CD4-positive, alpha-beta memory T cell (primary cell): ENCODE measurements around the gene PIGN. TPM values are rescaled to one million over a fixed set of nuclear protein-coding genes. Genes with fewer than 3 reads are reported as not detected.
A peak's percentile ranks its signal among the peaks of the same experiment; 100 is the strongest.

Experiments used
- CTCF ChIA-PET: fragments of 350-600 bp; sonication (Branson Sonifier 250); formaldehyde crosslinking; loops from one replicate; lab custom pipeline; 2021; ENCODE audit warnings: inconsistent platforms; ENCODE audit not compliant: partially characterized antibody; lab: Charles Lee
- POLR2A ChIA-PET: fragments of 350-600 bp; sonication (Branson Sonifier 250); formaldehyde crosslinking; loops from one replicate; lab custom pipeline; 2021; ENCODE audit not compliant: partially characterized antibody; lab: Charles Lee
- DNase-seq, 5 donors: peaks; one replicate each; pipeline versions ENCODE4 v3.0.0 to v3.0.0-alpha.2; 2020 to 2022; ENCODE audit warnings: mixed read lengths in 1 of 5
- H3K27ac ChIP-seq: one replicate; pipeline ENCODE4 v1.7.0; 2013; ENCODE audit warnings: low read depth, low read length
- H3K27me3 ChIP-seq: 2 replicates; pipeline ENCODE4 v1.7.0; 2013; ENCODE audit warnings: mild to moderate bottlenecking, low read length, moderate library complexity; ENCODE audit not compliant: insufficient read depth
- H3K36me3 ChIP-seq: 2 replicates; pipeline ENCODE4 v1.7.0; 2013; ENCODE audit warnings: mild to moderate bottlenecking, low read length, moderate library complexity; ENCODE audit not compliant: insufficient read depth
- H3K4me1 ChIP-seq: 2 replicates; pipeline ENCODE4 v1.7.0; 2013; ENCODE audit warnings: mild to moderate bottlenecking, low read length, moderate library complexity; ENCODE audit not compliant: insufficient read depth
- H3K4me3 ChIP-seq, 2 donors: one replicate each; pipeline ENCODE4 v1.7.0; 2013; ENCODE audit warnings: low read length in 2 of 2, mild to moderate bottlenecking in 1 of 2
- H3K9me3 ChIP-seq, 2 donors: one replicate each; pipeline ENCODE4 v1.7.0; 2013; ENCODE audit warnings: low read length in 2 of 2, control low read depth in 1 of 2; ENCODE audit not compliant: control insufficient read depth in 1 of 2
- H3K27ac Mint-ChIP-seq, 7 donors: one replicate each; pipeline ENCODE4 v1.8.0; 2020 to 2021; ENCODE audit warnings: mixed read lengths in 7 of 7, mild to moderate bottlenecking in 6 of 7, inconsistent platforms in 3 of 7, moderate library complexity in 3 of 7
- H3K27me3 Mint-ChIP-seq, 2 donors: one replicate each; pipeline ENCODE4 v1.8.0; 2020 to 2021; ENCODE audit warnings: mixed read lengths in 2 of 2
- H3K36me3 Mint-ChIP-seq, 2 donors: one replicate each; pipeline ENCODE4 v1.8.0; 2020 to 2021; ENCODE audit warnings: mixed read lengths in 2 of 2, inconsistent platforms in 1 of 2, mild to moderate bottlenecking in 1 of 2
- H3K4me1 Mint-ChIP-seq, 4 donors: one replicate each; pipeline ENCODE4 v1.8.0; 2020 to 2021; ENCODE audit warnings: mixed read lengths in 4 of 4, mild to moderate bottlenecking in 1 of 4
- H3K4me3 Mint-ChIP-seq, 8 donors: one replicate each; pipeline ENCODE4 v1.8.0; 2020 to 2021; ENCODE audit warnings: mixed read lengths in 8 of 8, mild to moderate bottlenecking in 7 of 8, moderate library complexity in 6 of 8, inconsistent platforms in 3 of 8
- H3K9me3 Mint-ChIP-seq, 8 donors: one replicate each; pipeline ENCODE4 v1.8.0; 2020 to 2021; ENCODE audit warnings: mixed read lengths in 8 of 8, mild to moderate bottlenecking in 5 of 8, inconsistent platforms in 3 of 8, moderate library complexity in 1 of 8
- intact Hi-C: fragments of 100-400 bp; cut with micrococcal nuclease; formaldehyde crosslinking; loops from one replicate; pipeline ENCODE4 v1.15.1; 2023
- polyA plus RNA-seq, 2 donors: library from polyadenylated mRNA; unstranded; fragments of 300-500 nt; fragmentation: Illumina TruSeq; gene quantifications; one replicate each; pipeline ENCODE4 v1.2.3, GENCODE V29; 2021
- total RNA-seq, 2 experiments: library from RNA; stranded (reverse); gene quantifications; one replicate each; pipeline ENCODE4 v1.2.3, GENCODE V29; 2021

Gene PIGN
- total and polyA plus RNA-seq, 4 experiments from 2014 or later = 12.9 to 31.0 (median 21.5) TPM

- H3K4me1 ChIP-seq = no peaks in the 10 kb centered on the region
- peaks cover 0 to 4% (median 0%) of the 10 kb centered on the region in 8 donors for H3K9me3 Mint-ChIP-seq
- POLR2A ChIA-PET = no interaction called here
- no peaks in the 10 kb centered on the region for H3K36me3 ChIP-seq
- H3K4me1 Mint-ChIP-seq = peaks cover 5 to 16% (median 8%) of the 10 kb centered on the region in 4 donors
- H3K27ac Mint-ChIP-seq = no peak overlapping the region
- no peak overlapping the region for H3K27ac ChIP-seq
- intact Hi-C loops = no loop called here
- H3K36me3 Mint-ChIP-seq = peaks cover 34 to 43% of the 10 kb centered on the region in 2 donors
- H3K27me3 Mint-ChIP-seq = no peaks in the 10 kb centered on the region
- no peaks in the 10 kb centered on the region for H3K9me3 ChIP-seq
- H3K4me3 Mint-ChIP-seq = no peak overlapping the region
- no peak for DNase-seq
- H3K4me3 ChIP-seq = no peak overlapping the region
- no peaks in the 10 kb centered on the region for H3K27me3 ChIP-seq
- CTCF ChIA-PET = no interaction called here
These were observed 85.5 kb downstream of the PIGN start for GRCh38 chr18:62101321-62101721.

DNA sequence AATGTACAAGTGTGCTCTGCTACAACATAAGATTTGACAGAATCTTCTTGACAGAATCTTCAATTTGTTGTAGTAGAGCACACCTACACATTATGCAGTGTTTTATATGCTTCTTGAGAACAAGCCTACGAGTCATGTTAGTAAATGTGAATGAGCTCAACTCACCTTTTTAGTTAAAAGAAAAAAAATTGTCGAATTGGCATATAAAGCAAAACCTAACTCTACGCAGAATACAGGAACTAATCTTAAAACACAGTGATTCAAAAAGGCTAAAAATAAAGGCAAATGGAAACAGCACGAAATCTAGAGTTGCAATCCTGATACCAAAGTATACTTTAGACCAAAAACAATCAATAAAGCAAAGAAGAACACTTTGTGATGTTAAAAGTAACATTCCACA, 87.9 kb downstream of the PIGN start:
- Histone ChIP-seq H3K4me3 (no peak overlapping the region), H3K27me3 (no peaks in the 10 kb centered on the region), H3K4me1 (no peaks in the 10 kb centered on the region), H3K27ac (no peak overlapping the region), H3K9me3 (no peaks in the 10 kb centered on the region), H3K36me3 (no peaks in the 10 kb centered on the region)
- H3K4me1 Mint-ChIP-seq = peaks cover 5 to 16% (median 9%) of the 10 kb centered on the region in 4 donors
- ChIA-PET CTCF (no interaction called here), POLR2A (no interaction called here)
- intact Hi-C loops = no loop called here
- DNase-seq = no peak
- H3K27me3 Mint-ChIP-seq = no peaks in the 10 kb centered on the region
- H3K4me3 Mint-ChIP-seq = no peak overlapping the region
- H3K27ac Mint-ChIP-seq = no peak overlapping the region
- H3K9me3 Mint-ChIP-seq = peaks cover 0 to 4% (median 0%) of the 10 kb centered on the region in 8 donors
- peaks cover 37 to 46% of the 10 kb centered on the region in 2 donors for H3K36me3 Mint-ChIP-seq

DNA sequence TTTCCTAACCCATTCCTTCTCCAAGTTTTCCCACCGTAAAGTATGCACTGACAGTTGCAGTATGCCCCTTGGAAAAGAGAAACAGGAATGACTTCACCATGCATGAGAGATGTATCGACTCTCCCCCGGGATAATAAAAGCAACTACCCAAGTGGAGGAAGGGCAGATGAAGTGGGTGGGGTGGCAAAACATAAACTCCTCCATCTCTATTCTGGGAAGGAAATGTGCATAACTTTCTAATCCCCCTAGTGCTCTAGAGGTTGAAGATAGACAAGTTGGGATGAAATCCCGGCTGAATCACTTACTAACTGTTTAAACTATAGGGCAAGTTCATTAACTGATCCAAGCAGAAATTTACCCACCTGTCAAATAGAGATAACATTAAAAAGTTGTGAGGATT, 89.2 kb downstream of the PIGN start:
- Histone ChIP-seq H3K27me3 (no peaks in the 10 kb centered on the region), H3K27ac (no peak overlapping the region), H3K9me3 (no peaks in the 10 kb centered on the region), H3K4me3 (no peak overlapping the region), H3K36me3 (no peaks in the 10 kb centered on the region), H3K4me1 (no peaks in the 10 kb centered on the region)
- Mint-ChIP-seq H3K27ac (no peak overlapping the region), H3K4me3 (no peak overlapping the region), H3K27me3 (no peaks in the 10 kb centered on the region), H3K4me1 (peaks cover 5 to 16% (median 9%) of the 10 kb centered on the region in 4 donors), H3K36me3 (peaks cover 37 to 46% of the 10 kb centered on the region in 2 donors), H3K9me3 (peaks cover 0 to 4% (median 0%) of the 10 kb centered on the region in 8 donors)
- intact Hi-C loops = no loop called here
- ChIA-PET CTCF (no interaction called here), POLR2A (no interaction called here)
- DNase-seq = no peak

DNA sequence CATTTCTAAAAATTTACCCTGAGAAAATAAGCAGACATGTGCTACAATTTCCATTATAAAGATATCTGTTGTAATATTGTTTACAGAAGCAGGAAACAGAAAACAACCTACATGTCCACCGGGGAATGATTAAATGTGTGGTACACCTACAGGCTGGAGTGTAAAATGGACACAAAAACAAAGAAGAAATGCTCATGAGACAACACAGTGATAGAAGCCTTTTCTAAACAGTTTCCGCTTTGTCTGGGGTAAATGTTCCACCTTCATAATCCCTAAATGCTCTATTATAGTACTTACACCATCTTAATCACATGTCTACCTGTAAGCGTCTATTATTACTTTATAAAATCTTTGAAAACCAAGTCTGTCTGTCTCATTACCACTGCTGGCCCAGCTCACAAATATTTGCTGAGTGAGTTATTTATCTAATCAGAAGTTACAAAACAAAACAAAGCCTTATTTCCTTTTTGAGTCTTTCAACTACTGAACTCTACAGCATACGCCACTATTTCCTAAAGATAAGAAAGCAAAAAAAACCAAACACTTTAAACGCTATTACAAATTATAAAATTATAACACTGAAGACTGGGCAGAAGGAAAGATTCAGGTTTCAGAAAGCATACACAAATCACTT, 95.3 kb downstream of the PIGN start:
- CTCF ChIA-PET = no interaction called here
- no peak overlapping the region for H3K27ac ChIP-seq
- no peak for DNase-seq
- H3K27me3 Mint-ChIP-seq = no peaks in the 10 kb centered on the region
- no peaks in the 10 kb centered on the region for H3K36me3 ChIP-seq
- intact Hi-C loops = no loop called here
- no peak overlapping the region for H3K27ac Mint-ChIP-seq
- H3K4me1 ChIP-seq = peaks cover 17% of the 10 kb centered on the region
- peaks cover 12 to 26% of the 10 kb centered on the region in 2 donors for H3K36me3 Mint-ChIP-seq
- POLR2A ChIA-PET = no interaction called here
- no peak overlapping the region for H3K4me3 ChIP-seq
- H3K9me3 Mint-ChIP-seq = peaks cover 0 to 4% (median 0%) of the 10 kb centered on the region in 8 donors
- no peak overlapping the region for H3K4me3 Mint-ChIP-seq
- peaks cover 18 to 25% (median 20%) of the 10 kb centered on the region in 4 donors for H3K4me1 Mint-ChIP-seq
- no peaks in the 10 kb centered on the region for H3K27me3 ChIP-seq
- no peaks in the 10 kb centered on the region for H3K9me3 ChIP-seq

DNA sequence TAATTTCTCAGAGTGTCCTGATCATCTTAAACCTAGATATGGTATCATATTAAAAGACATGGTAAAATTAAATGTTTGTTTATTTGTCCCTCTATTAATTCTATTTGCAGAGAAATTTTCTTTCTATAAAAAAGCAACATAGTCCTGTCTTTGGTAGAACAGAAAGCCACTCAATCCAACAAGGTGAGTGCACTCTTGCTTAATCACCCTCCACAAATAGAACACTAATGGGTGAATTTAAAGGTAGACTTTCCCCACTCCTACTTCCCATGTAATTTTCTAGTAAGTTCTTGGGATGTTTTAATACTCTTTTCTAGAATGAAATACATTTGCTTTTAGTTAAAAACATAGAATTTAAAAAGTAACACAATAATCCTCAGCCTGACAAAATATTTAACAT, 97.7 kb downstream of the PIGN start:
- intact Hi-C loops = no loop called here
- H3K4me1 Mint-ChIP-seq = peaks cover 18 to 28% (median 20%) of the 10 kb centered on the region in 4 donors
- Histone ChIP-seq H3K4me1 (peaks cover 17% of the 10 kb centered on the region), H3K9me3 (no peaks in the 10 kb centered on the region), H3K27me3 (no peaks in the 10 kb centered on the region), H3K27ac (no peak overlapping the region), H3K4me3 (no peak overlapping the region), H3K36me3 (no peaks in the 10 kb centered on the region)
- no peaks in the 10 kb centered on the region for H3K27me3 Mint-ChIP-seq
- POLR2A ChIA-PET = no interaction called here
- CTCF ChIA-PET = no interaction called here
- H3K9me3 Mint-ChIP-seq = peaks cover 0 to 4% (median 0%) of the 10 kb centered on the region in 8 donors
- no peak for DNase-seq
- H3K27ac Mint-ChIP-seq = no peak overlapping the region
- no peak overlapping the region for H3K4me3 Mint-ChIP-seq
- peaks cover 18 to 24% of the 10 kb centered on the region in 2 donors for H3K36me3 Mint-ChIP-seq

DNA sequence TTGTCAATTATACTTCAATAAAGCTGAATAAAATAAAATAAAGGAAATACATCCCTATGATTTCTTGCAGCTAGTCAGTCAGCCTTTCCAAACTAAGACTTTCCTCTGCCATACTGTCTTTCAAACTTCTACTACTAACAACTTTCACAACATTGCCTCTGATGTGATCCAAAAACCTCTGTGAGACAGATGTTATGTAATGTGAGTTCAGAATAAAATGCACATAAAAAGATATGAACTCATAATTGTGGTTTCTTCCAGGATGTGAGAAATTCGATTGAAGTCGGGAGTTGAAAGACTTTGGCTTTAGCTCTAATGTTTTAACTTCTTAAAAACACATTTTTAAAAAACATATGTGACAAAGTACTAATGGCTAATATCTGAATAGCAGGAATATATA, 98.7 kb downstream of the PIGN start:
- ChIA-PET CTCF (interaction anchor here (0.5 to 0.8 kb wide), 2 partner anchors 19 to 43 kb away, joined by 3 read pairs; no protein-coding TSS in a partner anchor), POLR2A (no interaction called here)
- no peaks in the 10 kb centered on the region for H3K27me3 ChIP-seq
- H3K36me3 Mint-ChIP-seq = peaks cover 18 to 24% of the 10 kb centered on the region in 2 donors
- H3K4me3 Mint-ChIP-seq = peak overlapping the region in 2 of 8 donors; percentile 33 to 65
- peaks cover 18 to 28% (median 20%) of the 10 kb centered on the region in 4 donors for H3K4me1 Mint-ChIP-seq
- H3K9me3 ChIP-seq = no peaks in the 10 kb centered on the region
- H3K4me1 ChIP-seq = peaks cover 17% of the 10 kb centered on the region
- H3K9me3 Mint-ChIP-seq = peaks cover 0 to 4% (median 0%) of the 10 kb centered on the region in 8 donors
- no peak overlapping the region for H3K4me3 ChIP-seq
- no peaks in the 10 kb centered on the region for H3K27me3 Mint-ChIP-seq
- peak overlapping the region in 1 of 7 donors; percentile 68 for H3K27ac Mint-ChIP-seq
- DNase-seq = peak in 4 of 5 donors; percentile 38 to 51 (median 44)
- no peak overlapping the region for H3K27ac ChIP-seq
- no peaks in the 10 kb centered on the region for H3K36me3 ChIP-seq
- intact Hi-C loops = no loop called here

GRCh38 chr18:62085756-62086155, 101.1 kb downstream of the PIGN start:
- H3K9me3 Mint-ChIP-seq = peaks cover 0 to 4% (median 0%) of the 10 kb centered on the region in 8 donors
- intact Hi-C loops = no loop called here
- Histone ChIP-seq H3K9me3 (no peaks in the 10 kb centered on the region), H3K27me3 (no peaks in the 10 kb centered on the region), H3K36me3 (no peaks in the 10 kb centered on the region), H3K27ac (no peak overlapping the region), H3K4me3 (no peak overlapping the region), H3K4me1 (peaks cover 17% of the 10 kb centered on the region)
- CTCF ChIA-PET = no interaction called here
- peaks cover 18 to 28% of the 10 kb centered on the region in 2 donors for H3K36me3 Mint-ChIP-seq
- POLR2A ChIA-PET = no interaction called here
- peaks cover 18 to 28% (median 20%) of the 10 kb centered on the region in 4 donors for H3K4me1 Mint-ChIP-seq
- H3K27me3 Mint-ChIP-seq = no peaks in the 10 kb centered on the region
- H3K27ac Mint-ChIP-seq = no peak overlapping the region
- H3K4me3 Mint-ChIP-seq = no peak overlapping the region
- no peak for DNase-seq
